Activated B cell treated with CpG ODN at 0.5 μM for 24 hours (primary cell): ENCODE measurements around the gene CYTH1. TPM values are rescaled to one million over a fixed set of nuclear protein-coding genes. Genes with fewer than 3 reads are reported as not detected.
A peak's percentile ranks its signal among the peaks of the same experiment; 100 is the strongest.

Experiments
- ATAC-seq: fragments of 200-7000 bp; cut with Tn5 transposase; one replicate; pipeline ENCODE4 v1.10.0; 2021; ENCODE audit warnings: low read depth, mild to moderate bottlenecking, moderate library complexity
- CTCF ChIA-PET: fragments of 350-600 bp; sonication (Branson Sonifier 250); formaldehyde crosslinking; loops from one replicate; lab custom pipeline; 2021; ENCODE audit warnings: antibody characterized with exemption; lab: Charles Lee
- POLR2A ChIA-PET: fragments of 350-600 bp; sonication (Branson Sonifier 250); formaldehyde crosslinking; loops from one replicate; lab custom pipeline; 2021; ENCODE audit warnings: antibody characterized with exemption; lab: Charles Lee
- DNase-seq: peaks from one replicate; pipeline ENCODE4 v3.0.0; 2022
- H3K27ac Mint-ChIP-seq: one replicate; pipeline ENCODE4 v1.8.0; 2020; ENCODE audit warnings: mixed read lengths
- H3K27me3 Mint-ChIP-seq: one replicate; pipeline ENCODE4 v1.8.0; 2021; ENCODE audit warnings: mixed read lengths
- H3K36me3 Mint-ChIP-seq: one replicate; pipeline ENCODE4 v1.8.0; 2021; ENCODE audit warnings: low read depth, mixed read lengths
- H3K4me1 Mint-ChIP-seq: one replicate; pipeline ENCODE4 v1.8.0; 2021; ENCODE audit warnings: mixed read lengths
- H3K4me3 Mint-ChIP-seq: one replicate; pipeline ENCODE4 v1.8.0; 2020; ENCODE audit warnings: mild to moderate bottlenecking, mixed read lengths
- H3K9me3 Mint-ChIP-seq: one replicate; pipeline ENCODE4 v1.8.0; 2020; ENCODE audit warnings: mixed read lengths
- intact Hi-C: fragments of 100-400 bp; cut with micrococcal nuclease; formaldehyde crosslinking; loops from one replicate; pipeline ENCODE4 v1.15.1; 2024
- total RNA-seq: library from RNA; stranded (reverse); gene quantifications from 2 replicates; pipeline ENCODE4 v1.2.3, GENCODE V29; 2022
- TF ChIP-seq, protein P1 (sequence below): fragments of 200-600 bp; IDR thresholded peaks from one replicate; pipeline ENCODE4 v1.8.0; 2022; ENCODE audit warnings: antibody characterized with exemption, mild to moderate bottlenecking

The CYTH1 gene
- total RNA-seq, 1 donor from 2014 or later, result 391 TPM

DNA sequence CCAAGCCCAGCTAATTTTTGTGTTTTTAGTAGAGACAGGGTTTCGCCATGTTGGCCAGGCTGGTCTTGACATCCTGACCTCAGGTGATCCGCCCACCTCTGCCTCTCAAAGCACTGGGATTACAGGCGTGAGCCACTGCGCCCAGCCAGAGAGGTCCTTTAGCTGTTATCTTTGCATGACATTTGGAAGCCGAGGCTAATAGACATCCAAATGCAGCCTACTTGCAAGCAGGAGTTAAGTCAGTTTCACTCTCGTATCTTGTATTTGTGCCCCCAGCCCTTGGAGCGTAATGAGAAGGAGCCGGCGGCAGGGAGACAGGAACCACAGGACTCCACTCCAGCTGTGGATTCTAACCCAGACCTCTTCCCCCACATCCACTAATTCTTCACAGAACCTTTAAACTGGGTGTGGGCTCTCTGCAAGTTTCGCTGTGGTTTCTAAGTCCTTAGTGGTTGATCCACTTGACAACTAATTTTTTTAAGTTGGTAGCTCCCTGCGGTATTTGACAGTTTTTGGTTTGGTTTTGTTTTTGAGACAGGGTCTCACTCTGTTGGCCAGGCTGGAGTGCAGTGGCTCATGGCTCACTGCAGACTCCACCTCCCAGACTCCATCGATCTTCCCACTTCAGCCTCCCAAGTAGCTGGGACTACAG is 3.1 kb upstream of the CYTH1 start:
- ATAC-seq (no peak), DNase-seq (no peak)
- Mint-ChIP-seq H3K4me3 (no peak overlapping the region), H3K27me3 (no peaks in the 10 kb centered on the region), H3K36me3 (peaks cover 12% of the 10 kb centered on the region), H3K4me1 (peaks cover 24% of the 10 kb centered on the region), H3K9me3 (no peaks in the 10 kb centered on the region), H3K27ac (no peak overlapping the region)
- TF ChIP-seq, protein P1, sequence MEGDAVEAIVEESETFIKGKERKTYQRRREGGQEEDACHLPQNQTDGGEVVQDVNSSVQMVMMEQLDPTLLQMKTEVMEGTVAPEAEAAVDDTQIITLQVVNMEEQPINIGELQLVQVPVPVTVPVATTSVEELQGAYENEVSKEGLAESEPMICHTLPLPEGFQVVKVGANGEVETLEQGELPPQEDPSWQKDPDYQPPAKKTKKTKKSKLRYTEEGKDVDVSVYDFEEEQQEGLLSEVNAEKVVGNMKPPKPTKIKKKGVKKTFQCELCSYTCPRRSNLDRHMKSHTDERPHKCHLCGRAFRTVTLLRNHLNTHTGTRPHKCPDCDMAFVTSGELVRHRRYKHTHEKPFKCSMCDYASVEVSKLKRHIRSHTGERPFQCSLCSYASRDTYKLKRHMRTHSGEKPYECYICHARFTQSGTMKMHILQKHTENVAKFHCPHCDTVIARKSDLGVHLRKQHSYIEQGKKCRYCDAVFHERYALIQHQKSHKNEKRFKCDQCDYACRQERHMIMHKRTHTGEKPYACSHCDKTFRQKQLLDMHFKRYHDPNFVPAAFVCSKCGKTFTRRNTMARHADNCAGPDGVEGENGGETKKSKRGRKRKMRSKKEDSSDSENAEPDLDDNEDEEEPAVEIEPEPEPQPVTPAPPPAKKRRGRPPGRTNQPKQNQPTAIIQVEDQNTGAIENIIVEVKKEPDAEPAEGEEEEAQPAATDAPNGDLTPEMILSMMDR, result no peak
- intact Hi-C loops, result no loop called here
- ChIA-PET POLR2A (interaction anchor here (0.7 to 1.6 kb wide), 3 partner anchors 12 to 386 kb away, joined by 3 to 6 read pairs (median 3); no protein-coding TSS in a partner anchor), CTCF (no interaction called here)

DNA sequence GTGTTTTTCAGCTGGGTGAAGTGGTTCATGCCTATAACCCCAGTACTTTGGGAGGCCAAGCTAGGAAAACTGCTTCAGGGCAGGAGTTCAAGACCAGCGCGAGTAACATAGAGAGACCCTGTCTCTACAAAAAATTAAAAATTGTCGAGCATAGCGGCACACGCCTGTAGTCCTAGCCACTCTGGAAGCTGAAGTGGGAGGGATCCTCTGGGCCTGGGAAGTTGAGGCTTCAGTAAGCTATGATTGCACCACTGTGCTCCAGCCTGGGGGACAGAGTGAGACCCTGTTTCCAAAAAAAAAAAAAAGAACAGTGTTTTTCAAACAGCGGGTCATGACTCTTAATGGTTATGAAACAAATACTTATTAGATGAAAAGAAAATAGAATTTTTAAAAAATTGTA is 2.3 kb upstream of the CYTH1 start:
- H3K4me1 Mint-ChIP-seq, result peaks cover 27% of the 10 kb centered on the region
- H3K36me3 Mint-ChIP-seq, result peaks cover 16% of the 10 kb centered on the region
- ATAC-seq (no peak), DNase-seq (no peak)
- no peaks in the 10 kb centered on the region for H3K9me3 Mint-ChIP-seq
- intact Hi-C loops, result loop anchor here (5.0 kb wide), 1 partner anchor 108 kb away; no protein-coding TSS in a partner anchor
- TF ChIP-seq, protein P1, result no peak
- H3K27me3 Mint-ChIP-seq, result no peaks in the 10 kb centered on the region
- POLR2A ChIA-PET, result interaction anchor here (0.6 to 1.6 kb wide), 5 partner anchors 13 to 385 kb away, joined by 3 to 6 read pairs (median 3); no protein-coding TSS in a partner anchor
- CTCF ChIA-PET, result interaction anchor here (0.7 kb wide), 1 partner anchor 52 kb away, joined by 3 read pairs; no protein-coding TSS in a partner anchor
- H3K4me3 Mint-ChIP-seq, result no peak overlapping the region
- H3K27ac Mint-ChIP-seq, result peak overlapping the region; percentile 15

DNA sequence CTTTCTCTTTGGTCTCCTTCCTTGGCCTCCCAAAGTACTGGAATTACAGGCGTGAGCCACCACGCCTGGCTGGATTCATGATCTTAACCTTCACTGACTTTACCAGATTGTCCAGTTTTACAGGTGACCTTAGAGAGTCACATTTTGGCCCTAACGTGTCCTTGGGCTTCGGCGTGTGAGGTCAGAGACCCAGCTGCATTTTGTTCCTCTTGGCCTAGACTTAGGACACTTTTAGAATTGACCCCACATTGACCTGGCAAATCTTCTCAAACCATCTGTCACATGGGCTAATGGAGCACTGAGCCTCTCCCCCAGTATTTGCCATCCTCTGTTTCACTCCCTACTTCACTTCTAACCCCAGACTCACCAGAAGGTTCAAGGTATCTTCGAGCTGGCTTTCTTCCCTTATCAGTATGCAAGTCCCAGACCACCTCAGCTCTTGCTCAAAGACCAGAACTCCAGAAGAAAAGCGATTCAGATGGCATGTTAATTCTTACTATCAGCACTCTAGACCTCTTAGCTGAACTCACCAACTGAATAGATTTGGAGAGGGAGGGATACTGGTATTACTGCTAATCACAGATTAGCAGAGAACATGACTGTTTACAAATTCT is 1.7 kb upstream of the CYTH1 start:
- no peak for ATAC-seq
- POLR2A ChIA-PET, result interaction anchor here (0.6 to 5.1 kb wide), 2 partner anchors 48 to 372 kb away, joined by 3 to 65 read pairs; no protein-coding TSS in a partner anchor
- Mint-ChIP-seq H3K36me3 (peaks cover 18% of the 10 kb centered on the region), H3K9me3 (no peaks in the 10 kb centered on the region), H3K4me3 (peak overlapping the region; percentile 55), H3K27ac (peak overlapping the region; percentile 15), H3K4me1 (peaks cover 30% of the 10 kb centered on the region), H3K27me3 (no peaks in the 10 kb centered on the region)
- TF ChIP-seq, protein P1, result no peak
- CTCF ChIA-PET, result interaction anchor here (0.7 kb wide), 1 partner anchor 51 kb away, joined by 3 read pairs; no protein-coding TSS in a partner anchor
- intact Hi-C loops, result loop anchor here (2.0 to 5.0 kb wide), 2 partner anchors 57 to 108 kb away; partner anchors contain the start of gene USP36
- DNase-seq, result no peak

DNA sequence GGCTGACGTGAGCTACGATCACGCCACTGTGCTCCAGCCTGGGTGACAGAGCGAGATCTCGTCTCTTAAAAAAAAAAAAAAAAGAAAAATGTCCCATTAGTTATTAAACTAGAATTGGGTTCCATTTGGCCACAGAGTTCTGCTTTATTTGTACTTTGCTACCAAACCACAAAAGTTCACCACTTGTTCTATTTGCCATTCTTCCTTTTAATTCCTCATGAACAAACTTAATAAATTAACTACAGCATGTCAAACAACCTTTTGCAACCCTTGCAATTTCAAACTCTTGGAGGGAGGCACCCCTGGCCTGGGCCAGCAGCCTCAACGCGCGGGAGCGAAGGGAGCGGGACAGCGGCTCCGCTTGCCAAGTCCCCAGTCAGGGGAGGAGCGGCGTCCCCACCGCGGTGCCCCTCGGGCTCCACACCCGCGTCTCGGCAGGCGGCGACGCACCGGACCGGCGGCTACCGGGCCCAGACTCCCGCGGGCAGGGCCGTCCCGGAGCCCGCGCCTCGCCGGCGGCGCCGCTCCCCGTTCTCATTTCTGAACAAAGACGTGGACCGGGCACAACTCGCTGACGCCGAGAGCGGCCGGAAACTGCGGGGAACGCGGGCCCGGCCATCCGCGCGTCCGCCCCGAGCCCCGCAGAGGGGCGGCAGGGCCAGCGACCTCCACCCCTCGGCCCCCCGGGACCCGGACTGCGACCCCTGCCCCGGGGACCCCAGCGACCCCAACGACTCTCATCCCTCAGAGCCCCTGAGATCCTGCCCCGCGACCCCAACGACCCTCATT is 775 bp downstream of the CYTH1 start:
- DNase-seq, result peak; percentile 55
- intact Hi-C loops, result loop anchor here (1.0 to 5.0 kb wide), 2 partner anchors 72 to 111 kb away; no protein-coding TSS in a partner anchor
- peaks cover 17% of the 10 kb centered on the region for H3K36me3 Mint-ChIP-seq
- TF ChIP-seq, protein P1, result no peak
- ATAC-seq, result peak; percentile 2
- ChIA-PET CTCF (interaction anchor here (1.0 kb wide), 1 partner anchor 64 kb away, joined by 3 read pairs; no protein-coding TSS in a partner anchor), POLR2A (interaction anchor here (0.5 to 5.1 kb wide), 19 partner anchors 9 to 1289 kb away, joined by 3 to 65 read pairs (median 7); partner anchors contain the start of gene SOCS3)
- no peaks in the 10 kb centered on the region for H3K27me3 Mint-ChIP-seq
- H3K4me3 Mint-ChIP-seq, result peak overlapping the region; percentile 92
- H3K4me1 Mint-ChIP-seq, result peaks cover 44% of the 10 kb centered on the region
- H3K9me3 Mint-ChIP-seq, result no peaks in the 10 kb centered on the region
- peak overlapping the region; percentile 93 for H3K27ac Mint-ChIP-seq
